GM12878 (cell line): ENCODE results near the gene MRPS27. TPM values are rescaled to one million over a fixed set of nuclear protein-coding genes. Genes with fewer than 3 reads are reported as not detected.

Experiments used
- ATAC-seq: fragments of 200-7000 bp; cut with Tn5 transposase; 3 replicates; pipeline ENCODE4 v1.9.1; 2020; ENCODE audit warnings: mild to moderate bottlenecking, moderate library complexity
- BruUV-seq: library from RNA; stranded (reverse); fragments of 400-500 nt; replicated peaks from 2 replicates; lab custom pipeline; 2021; lab: Mats Ljungman, UMichigan
- CTCF ChIA-PET: fragments of 300-600 bp; sonication (Branson Sonifier 250); formaldehyde crosslinking; extraction: SDS; loops from one replicate; lab custom pipeline; 2021; ENCODE audit warnings: inconsistent platforms; lab: Yijun Ruan, JAX
- POLR2A ChIA-PET: fragments of 350-600 bp; formaldehyde crosslinking; extraction: SDS; loops from one replicate; lab custom pipeline; 2021; ENCODE audit warnings: inconsistent platforms; lab: Charles Lee
- RAD21 ChIA-PET: fragments of 300-600 bp; sonication (Branson Sonifier 250); formaldehyde crosslinking; loops from one replicate; lab custom pipeline; 2023; ENCODE audit warnings: antibody characterized with exemption; ENCODE audit not compliant: unreplicated experiment; lab: Charles Lee
- SMC1A ChIA-PET: fragments of 300-600 bp; sonication (Branson Sonifier 250); formaldehyde crosslinking; loops from one replicate; lab custom pipeline; 2023; ENCODE audit not compliant: unreplicated experiment, uncharacterized antibody; lab: Charles Lee
- DNase-seq: peaks from one replicate; pipeline ENCODE4 v3.0.0-alpha.2; 2011; ENCODE audit warnings: low read depth, low spot score
- FAIRE-seq: peaks from 3 replicates; lab custom pipeline; 2011; peaks lifted over from hg19 to GRCh38; lab: Jason Lieb, UNC
- H2AFZ ChIP-seq: 2 replicates; pipeline ENCODE4 v1.6.0; 2011; ENCODE audit warnings: low read depth, low read length, control low read depth; ENCODE audit not compliant: control insufficient read depth
- H3K27ac ChIP-seq: 2 replicates; pipeline ENCODE4 v1.5.1; 2011; ENCODE audit warnings: control low read depth; ENCODE audit not compliant: control insufficient read depth, insufficient read depth
- H3K27me3 ChIP-seq, 2 experiments: replicated peaks in 1 of 2; 2 replicates each; pipeline versions ENCODE4 v1.6.0 to v1.6.1; 2011; ENCODE audit warnings: low read length in 1 of 2; ENCODE audit not compliant: control insufficient read depth in 2 of 2, insufficient read depth in 2 of 2
- H3K36me3 ChIP-seq, 2 experiments: 2 replicates each; pipeline ENCODE4 v1.5.1; 2011; ENCODE audit warnings: low read length in 1 of 2; ENCODE audit not compliant: control insufficient read depth in 2 of 2, insufficient read depth in 2 of 2
- H3K4me1 ChIP-seq: 2 replicates; pipeline ENCODE4 v1.6.1; 2011; ENCODE audit warnings: mild to moderate bottlenecking, low read length, moderate library complexity, mixed read lengths; ENCODE audit not compliant: control insufficient read depth, insufficient read depth
- H3K4me2 ChIP-seq: 2 replicates; pipeline ENCODE4 v1.6.0; 2011; ENCODE audit warnings: control low read depth; ENCODE audit not compliant: control insufficient read depth, insufficient read depth
- H3K4me3 ChIP-seq: fragments of 200-600 bp; sonication (generic); 2 replicates; pipeline ENCODE4 v1.5.1; 2016
- H3K79me2 ChIP-seq: 2 replicates; pipeline ENCODE4 v1.6.0; 2011; ENCODE audit warnings: low read length; ENCODE audit not compliant: control insufficient read depth, insufficient read depth
- H3K9ac ChIP-seq: 2 replicates; pipeline ENCODE4 v1.8.0; 2011; ENCODE audit warnings: low read length, control low read depth, mixed read lengths; ENCODE audit not compliant: control insufficient read depth, insufficient read depth
- H3K9me3 ChIP-seq: replicated peaks from 3 replicates; pipeline ENCODE4 v1.5.1; 2011; ENCODE audit warnings: mild to moderate bottlenecking, low read length; ENCODE audit not compliant: control insufficient read depth, insufficient read depth
- H4K20me1 ChIP-seq: 2 replicates; pipeline ENCODE4 v1.6.0; 2011; ENCODE audit not compliant: control insufficient read depth, insufficient read depth
- ASH2L ChIP-seq: fragments of 300-600, 200-600 bp; sonication (generic); IDR thresholded peaks from 2 replicates; pipeline ENCODE4 v1.6.1; 2017; ENCODE audit warnings: low read depth, mild to moderate bottlenecking, borderline replicate concordance
- CREB1 ChIP-seq: IDR thresholded peaks from 2 replicates; pipeline ENCODE4 v1.6.1; 2012; ENCODE audit warnings: low read depth, mild to moderate bottlenecking, inconsistent platforms
- CREM ChIP-seq: IDR thresholded peaks from 2 replicates; pipeline ENCODE4 v1.6.1; 2014; ENCODE audit warnings: antibody characterized with exemption, low read depth
- EGR1 ChIP-seq, 2 experiments: IDR thresholded peaks; 1 replicate in 1 of 2; 2 replicates in 1 of 2; pipeline ENCODE4 v1.6.1; 2011 to 2012; ENCODE audit warnings: low read depth in 2 of 2, low read length in 2 of 2, borderline replicate concordance in 1 of 2, mild to moderate bottlenecking in 1 of 2, moderate library complexity in 1 of 2
- IRF4 ChIP-seq: IDR thresholded peaks from 2 replicates; pipeline ENCODE4 v1.6.1; 2011; ENCODE audit warnings: low read depth, low read length
- MTA3 ChIP-seq: IDR thresholded peaks from 2 replicates; pipeline ENCODE4 v1.6.1; 2012; ENCODE audit warnings: low read length, inconsistent platforms, borderline replicate concordance
- MYB ChIP-seq: fragments of 150-350 bp; IDR thresholded peaks from 2 replicates; pipeline ENCODE4 v1.6.1; 2014; ENCODE audit warnings: mild to moderate bottlenecking, low read depth, low read length, borderline replicate concordance
- NR2C2 ChIP-seq: IDR thresholded peaks from 2 replicates; pipeline ENCODE4 v1.6.1; 2011; ENCODE audit warnings: borderline replicate concordance, low read depth; ENCODE audit not compliant: control insufficient read depth, insufficient read length
- PAX8 ChIP-seq: fragments of 450-650 bp; IDR thresholded peaks from 2 replicates; pipeline ENCODE4 v1.6.1; 2017; ENCODE audit warnings: mild to moderate bottlenecking, moderate library complexity
- SMAD1 ChIP-seq: fragments of 450-650 bp; IDR thresholded peaks from 2 replicates; pipeline ENCODE4 v1.6.1; 2018; ENCODE audit warnings: mild to moderate bottlenecking, low read depth; ENCODE audit not compliant: partially characterized antibody
- SREBF1 ChIP-seq: IDR thresholded peaks from 2 replicates; pipeline ENCODE4 v1.6.1; 2012; ENCODE audit warnings: mild to moderate bottlenecking, low read length
- SRF ChIP-seq, 2 experiments: IDR thresholded peaks; 2 replicates each; pipeline ENCODE4 v1.6.1; 2011; ENCODE audit warnings: low read depth in 2 of 2, low read length in 2 of 2, mild to moderate bottlenecking in 1 of 2, moderate library complexity in 1 of 2
- TARDBP ChIP-seq: IDR thresholded peaks from 2 replicates; pipeline ENCODE4 v1.6.1; 2016; ENCODE audit warnings: borderline replicate concordance
- WRNIP1 ChIP-seq: IDR thresholded peaks from 2 replicates; pipeline ENCODE4 v1.6.1; 2011; ENCODE audit warnings: low read depth, low read length, improper control_type of control experiment, borderline replicate concordance
- WGBS: methylation state at CpG from one replicate; pipeline ENCODE4 v1.1.6; 2016; ENCODE audit warnings: low lambda C conversion rate; ENCODE audit not compliant: insufficient replicate concordance, insufficient coverage; ENCODE audit errors: missing lambda C conversion rate; 5-methylcytosine and 5-hydroxymethylcytosine counted together
- in situ Hi-C: fragments of 300-500 bp; cut with MboI; formaldehyde crosslinking; loops from 9 replicates; pipeline ENCODE4 v1.14.3; 2018; ENCODE audit warnings: mixed read lengths
- intact Hi-C: fragments of 100-400 bp; cut with micrococcal nuclease; formaldehyde crosslinking; loops from one replicate; pipeline ENCODE4 v1.14.2; 2022; ENCODE audit not compliant: unreplicated experiment
- polyA plus RNA-seq, 11 experiments: library from polyadenylated mRNA; depleted of rRNA in 4 of 11; unstranded in 6 of 11; stranded (reverse) in 5 of 11; fragments of >200 nt; fragmentation: Nextera tagmentation in 4 of 11; fragmentation: Illumina TruSeq in 1 of 11; extraction: Ambion mirVana in 4 of 11; extraction: Trizol in 1 of 11; gene quantifications; 1 replicate in 1 of 11; 2 replicates in 10 of 11; pipeline versions ENCODE4 v1.2.1 to v1.2.3, GENCODE V29; 2011 to 2016; ENCODE audit warnings: inconsistent platforms in 2 of 11, missing spikeins in 2 of 11, low read depth in 1 of 11
- total RNA-seq, 4 experiments: library from RNA; depleted of rRNA in 3 of 4; stranded (reverse); fragments of >200 nt in 3 of 4; fragmentation: Illumina TruSeq in 1 of 4; extraction: Trizol in 1 of 4; gene quantifications; 2 replicates each; pipeline versions ENCODE4 v1.2.1 to v1.2.3, GENCODE V29; 2013 to 2021
- TF ChIP-seq, protein P1 (sequence below): IDR thresholded peaks from 2 replicates; pipeline ENCODE4 v1.6.1; 2011; ENCODE audit warnings: borderline replicate concordance, low read depth, mild to moderate bottlenecking, moderate library complexity, mixed read lengths, low read length; ENCODE audit not compliant: insufficient read depth; ENCODE audit errors: extremely low read length
- TF ChIP-seq, protein P2 (sequence below), 3 experiments: IDR thresholded peaks in 2 of 3; conservative IDR thresholded peaks in 1 of 3; 2 replicates each; pipeline ENCODE4 v1.5.1; 2011; ENCODE audit warnings: low read depth in 3 of 3, low read length in 3 of 3, mild to moderate bottlenecking in 3 of 3, control low read depth in 2 of 3, moderate library complexity in 2 of 3, inconsistent platforms in 1 of 3, mixed read lengths in 1 of 3; ENCODE audit not compliant: control insufficient read depth in 2 of 3, insufficient read depth in 1 of 3; ENCODE audit errors: extremely low read depth in 1 of 3
- TF ChIP-seq, protein P3 (sequence below): fragments of 450-650 bp; IDR thresholded peaks from 2 replicates; pipeline ENCODE4 v1.6.1; 2014; ENCODE audit warnings: mild to moderate bottlenecking

The MRPS27 gene
- total and polyA plus RNA-seq, 10 of the 15 experiments (the other 5 are each of a cell fraction or from before 2014, with no cell fraction given): 61.0 to 128 (median 93.0) TPM

DNA sequence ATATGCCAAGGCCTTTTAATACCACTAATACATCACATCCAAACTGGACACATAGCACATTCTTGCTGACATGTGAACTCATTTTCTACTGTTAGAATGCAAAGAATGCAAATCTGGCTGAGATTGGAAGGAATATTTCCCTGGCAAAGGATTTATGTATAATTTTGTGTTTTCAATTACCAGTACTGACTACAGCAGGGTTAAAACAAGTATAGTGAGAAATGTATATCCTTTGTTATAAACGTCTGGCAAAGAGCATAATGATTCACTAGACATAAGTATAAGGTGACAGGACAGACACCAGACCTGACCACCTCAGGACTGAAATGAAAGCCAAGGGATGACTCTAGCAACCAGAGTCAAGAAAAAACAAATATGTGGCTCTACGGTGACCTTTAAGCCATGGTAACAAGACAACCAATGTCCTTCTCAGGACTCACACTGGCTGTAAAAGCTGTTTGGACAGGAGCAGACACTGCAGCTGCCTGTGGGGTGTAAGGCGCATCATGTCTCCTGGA, 95.0 kb downstream of the MRPS27 start:
- Histone ChIP-seq H3K9ac (no peak overlapping the region), H3K9me3 (no peaks in the 10 kb centered on the region), H2AFZ (no peak overlapping the region), H3K79me2 (no peaks in the 10 kb centered on the region), H3K36me3 (peaks cover 23 to 57% of the 10 kb centered on the region in 2 experiments), H3K4me2 (no peak overlapping the region), H3K27ac (no peak overlapping the region), H4K20me1 (no peaks in the 10 kb centered on the region), H3K4me3 (no peak overlapping the region), H3K4me1 (no peaks in the 10 kb centered on the region), H3K27me3 (no peaks in the 10 kb centered on the region)
- no peak for DNase-seq
- ChIA-PET POLR2A (no interaction called here), CTCF (interaction anchor here (0.9 to 2.4 kb wide), 2 partner anchors 10 to 84 kb away, joined by 3 to 9 read pairs; no protein-coding TSS in a partner anchor), SMC1A (interaction anchor here (1.5 to 1.9 kb wide), 3 partner anchors 12 to 58 kb away, joined by 3 to 4 read pairs (median 4); no protein-coding TSS in a partner anchor), RAD21 (interaction anchor here (0.6 kb wide), 1 partner anchor 698 kb away, joined by 3 read pairs; no protein-coding TSS in a partner anchor)
- intact Hi-C loops: no loop called here
- in situ Hi-C loops: no loop called here
- FAIRE-seq: no peak
- WGBS: 78% methylated on average over 3 of the region's 3 CpGs
- no peak for ATAC-seq
- no TSS peak for BruUV-seq
- no peak for TF ChIP-seq EGR1 (IDR thresholded peaks at IDR 0.05; ENCODE audit: borderline replicate concordance in 1 of 2, low read depth in 2 of 2, low read length in 2 of 2)
- TF ChIP-seq MYB: no peak
- no peak for TF ChIP-seq NR2C2
- TF ChIP-seq, protein P1, sequence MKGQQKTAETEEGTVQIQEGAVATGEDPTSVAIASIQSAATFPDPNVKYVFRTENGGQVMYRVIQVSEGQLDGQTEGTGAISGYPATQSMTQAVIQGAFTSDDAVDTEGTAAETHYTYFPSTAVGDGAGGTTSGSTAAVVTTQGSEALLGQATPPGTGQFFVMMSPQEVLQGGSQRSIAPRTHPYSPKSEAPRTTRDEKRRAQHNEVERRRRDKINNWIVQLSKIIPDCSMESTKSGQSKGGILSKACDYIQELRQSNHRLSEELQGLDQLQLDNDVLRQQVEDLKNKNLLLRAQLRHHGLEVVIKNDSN: no peak
- no peak for TF ChIP-seq CREM
- TF ChIP-seq SMAD1: no peak
- TF ChIP-seq WRNIP1: no peak
- no peak for TF ChIP-seq TARDBP
- TF ChIP-seq IRF4: no peak
- no peak for TF ChIP-seq ASH2L
- no peak for TF ChIP-seq CREB1
- no peak for TF ChIP-seq SREBF1
- no peak for TF ChIP-seq MTA3
- TF ChIP-seq, protein P2, sequence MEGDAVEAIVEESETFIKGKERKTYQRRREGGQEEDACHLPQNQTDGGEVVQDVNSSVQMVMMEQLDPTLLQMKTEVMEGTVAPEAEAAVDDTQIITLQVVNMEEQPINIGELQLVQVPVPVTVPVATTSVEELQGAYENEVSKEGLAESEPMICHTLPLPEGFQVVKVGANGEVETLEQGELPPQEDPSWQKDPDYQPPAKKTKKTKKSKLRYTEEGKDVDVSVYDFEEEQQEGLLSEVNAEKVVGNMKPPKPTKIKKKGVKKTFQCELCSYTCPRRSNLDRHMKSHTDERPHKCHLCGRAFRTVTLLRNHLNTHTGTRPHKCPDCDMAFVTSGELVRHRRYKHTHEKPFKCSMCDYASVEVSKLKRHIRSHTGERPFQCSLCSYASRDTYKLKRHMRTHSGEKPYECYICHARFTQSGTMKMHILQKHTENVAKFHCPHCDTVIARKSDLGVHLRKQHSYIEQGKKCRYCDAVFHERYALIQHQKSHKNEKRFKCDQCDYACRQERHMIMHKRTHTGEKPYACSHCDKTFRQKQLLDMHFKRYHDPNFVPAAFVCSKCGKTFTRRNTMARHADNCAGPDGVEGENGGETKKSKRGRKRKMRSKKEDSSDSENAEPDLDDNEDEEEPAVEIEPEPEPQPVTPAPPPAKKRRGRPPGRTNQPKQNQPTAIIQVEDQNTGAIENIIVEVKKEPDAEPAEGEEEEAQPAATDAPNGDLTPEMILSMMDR (IDR thresholded peaks at IDR 0.05 in 2 of 3, conservative IDR thresholded peaks at IDR 0.05 in 1 of 3; ENCODE audit: control insufficient read depth in 2 of 3, extremely low read depth in 1 of 3, insufficient read depth in 1 of 3, low read depth in 3 of 3, low read length in 3 of 3): no peak
- no peak for TF ChIP-seq SRF (IDR thresholded peaks at IDR 0.05; ENCODE audit: low read depth in 2 of 2, low read length in 2 of 2)
- TF ChIP-seq, protein P3, sequence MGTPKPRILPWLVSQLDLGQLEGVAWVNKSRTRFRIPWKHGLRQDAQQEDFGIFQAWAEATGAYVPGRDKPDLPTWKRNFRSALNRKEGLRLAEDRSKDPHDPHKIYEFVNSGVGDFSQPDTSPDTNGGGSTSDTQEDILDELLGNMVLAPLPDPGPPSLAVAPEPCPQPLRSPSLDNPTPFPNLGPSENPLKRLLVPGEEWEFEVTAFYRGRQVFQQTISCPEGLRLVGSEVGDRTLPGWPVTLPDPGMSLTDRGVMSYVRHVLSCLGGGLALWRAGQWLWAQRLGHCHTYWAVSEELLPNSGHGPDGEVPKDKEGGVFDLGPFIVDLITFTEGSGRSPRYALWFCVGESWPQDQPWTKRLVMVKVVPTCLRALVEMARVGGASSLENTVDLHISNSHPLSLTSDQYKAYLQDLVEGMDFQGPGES: no peak
- TF ChIP-seq PAX8: no peak
